Activated CD4-positive, alpha-beta T cell treated with anti-CD3 and anti-CD28 coated beads for 36 hours (primary cell): ENCODE measurements around the gene ECEL1. TPM values are rescaled to one million over a fixed set of nuclear protein-coding genes. Genes with fewer than 3 reads are reported as not detected.
"Not testable (repeated sequence)": the region's sequence is repeated elsewhere in the genome, so short reads cannot be mapped to it uniquely, and the experiment has no call there.

ENCODE experiments used
- ATAC-seq: fragments of 200-7000 bp; cut with Tn5 transposase; one replicate; pipeline ENCODE4 v1.10.0; 2021; ENCODE audit warnings: mild to moderate bottlenecking, moderate library complexity
- CTCF ChIA-PET: fragments of 350-600 bp; sonication (Branson Sonifier 250); formaldehyde crosslinking; loops from one replicate; lab custom pipeline; 2021; ENCODE audit warnings: antibody characterized with exemption; lab: Charles Lee
- POLR2A ChIA-PET: fragments of 350-600 bp; sonication (Branson Sonifier 250); formaldehyde crosslinking; loops from one replicate; lab custom pipeline; 2021; ENCODE audit warnings: antibody characterized with exemption, inconsistent platforms; lab: Charles Lee
- DNase-seq: peaks from one replicate; pipeline ENCODE4 v3.0.0-alpha.2; 2020
- H3K27ac Mint-ChIP-seq: one replicate; pipeline ENCODE4 v1.8.0; 2021; ENCODE audit warnings: mixed read lengths
- H3K27me3 Mint-ChIP-seq: one replicate; pipeline ENCODE4 v1.8.0; 2021; ENCODE audit warnings: mixed read lengths
- H3K36me3 Mint-ChIP-seq: one replicate; pipeline ENCODE4 v1.8.0; 2021; ENCODE audit warnings: low read depth, mixed read lengths
- H3K4me1 Mint-ChIP-seq: one replicate; pipeline ENCODE4 v1.8.0; 2021; ENCODE audit warnings: mixed read lengths
- H3K4me3 Mint-ChIP-seq: one replicate; pipeline ENCODE4 v1.8.0; 2021; ENCODE audit warnings: mild to moderate bottlenecking, moderate library complexity, mixed read lengths
- H3K9me3 Mint-ChIP-seq: one replicate; pipeline ENCODE4 v1.8.0; 2021; ENCODE audit warnings: low read depth, mixed read lengths
- intact Hi-C, 2 experiments: fragments of 100-400 bp; cut with DNase I in 1 of 2; cut with micrococcal nuclease in 1 of 2; formaldehyde crosslinking; loops; one replicate each; pipeline versions ENCODE4 v1.14.2 to v1.15.1; 2022 to 2024; cut with DNase I, micrococcal nuclease
- total RNA-seq, 2 experiments: library from RNA; stranded (reverse); gene quantifications; one replicate each; pipeline ENCODE4 v1.2.3, GENCODE V29; 2021

The ECEL1 gene
- total RNA-seq, 2 experiments from 2014 or later: 0.19 to 0.23 TPM

DNA sequence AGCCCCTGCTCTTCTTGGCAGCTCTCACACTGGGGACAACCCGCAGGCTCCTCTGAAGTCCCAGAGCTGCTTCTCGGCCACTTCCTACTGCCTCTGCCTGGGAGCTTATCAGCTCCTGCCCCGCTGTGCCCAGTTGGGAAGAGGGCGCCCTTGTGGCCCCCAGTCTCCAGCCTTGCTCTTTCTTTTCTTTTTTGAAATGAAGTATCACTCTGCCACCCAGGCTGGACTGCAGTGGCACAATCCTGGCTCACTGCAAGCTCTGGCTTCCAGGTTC is 52.3 kb downstream of the ECEL1 start:
- peaks cover 2% of the 10 kb centered on the region for H3K27me3 Mint-ChIP-seq
- H3K9me3 Mint-ChIP-seq: no peaks in the 10 kb centered on the region
- peaks cover 2% of the 10 kb centered on the region for H3K4me1 Mint-ChIP-seq
- ChIA-PET CTCF (interaction anchor here (0.5 to 1.6 kb wide), 10 partner anchors 49 to 581 kb away, joined by 3 to 4 read pairs (median 3); no protein-coding TSS in a partner anchor), POLR2A (interaction anchor here (0.7 kb wide), 1 partner anchor 73 kb away, joined by 4 read pairs; no protein-coding TSS in a partner anchor)
- no peak overlapping the region for H3K4me3 Mint-ChIP-seq
- DNase-seq (no peak), ATAC-seq (no peak)
- no peaks in the 10 kb centered on the region for H3K36me3 Mint-ChIP-seq
- no peak overlapping the region for H3K27ac Mint-ChIP-seq
- intact Hi-C loops: loop anchor here in 1 of 2 experiments (5.0 kb wide), 1 partner anchor 98 kb away; no protein-coding TSS in a partner anchor

DNA sequence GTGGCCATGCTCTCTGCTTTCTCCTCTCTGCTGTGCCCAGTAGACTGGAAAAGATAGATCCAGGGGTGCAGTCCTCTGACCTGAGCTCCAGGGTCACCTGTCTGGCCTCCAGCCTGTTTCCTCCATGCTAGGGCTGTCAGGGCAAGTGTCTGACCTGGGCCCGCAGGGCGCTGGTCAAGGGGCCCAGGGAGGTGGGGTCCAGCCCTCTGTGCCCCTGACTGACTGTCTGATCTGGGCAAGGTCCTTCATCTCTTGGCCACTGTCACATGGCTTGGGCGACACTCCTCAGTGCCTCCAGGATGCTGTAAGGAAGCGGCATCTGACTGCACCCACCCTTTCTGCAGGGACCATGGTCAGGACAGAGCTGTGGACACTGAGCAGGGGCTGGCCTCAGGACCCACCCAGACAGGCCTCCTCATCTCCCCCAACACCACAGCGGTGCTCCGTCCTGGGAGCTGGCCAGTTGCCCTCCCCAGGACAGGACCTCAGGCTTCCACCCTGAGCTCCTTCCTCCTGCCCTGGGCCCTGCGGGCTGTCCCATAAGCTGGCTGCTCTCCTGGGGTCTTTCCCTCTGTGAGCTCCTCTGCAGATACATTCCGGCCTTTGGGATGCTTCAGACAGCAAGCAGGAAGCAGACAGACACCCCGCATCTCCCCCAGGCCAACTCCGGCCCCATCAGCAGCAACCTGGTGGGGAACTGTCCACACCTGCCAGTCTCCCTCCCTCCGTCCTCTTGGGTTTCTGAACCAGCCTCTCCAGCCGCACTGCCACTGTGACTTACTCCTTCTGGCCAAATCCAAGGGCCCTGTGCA is 52.9 kb downstream of the ECEL1 start:
- intact Hi-C loops: loop anchor here (5.0 kb wide), 2 partner anchors 97 to 287 kb away; no protein-coding TSS in a partner anchor
- DNase-seq: no peak
- POLR2A ChIA-PET: interaction anchor here (0.7 kb wide), 1 partner anchor 72 kb away, joined by 4 read pairs; no protein-coding TSS in a partner anchor
- Mint-ChIP-seq H3K9me3 (no peaks in the 10 kb centered on the region), H3K27ac (no peak overlapping the region), H3K4me3 (no peak overlapping the region), H3K36me3 (no peaks in the 10 kb centered on the region), H3K27me3 (peaks cover under 1% of the 10 kb centered on the region), H3K4me1 (no peaks in the 10 kb centered on the region)
- CTCF ChIA-PET: interaction anchor here (0.6 to 1.6 kb wide), 9 partner anchors 66 to 849 kb away, joined by 3 to 4 read pairs (median 3); no protein-coding TSS in a partner anchor
- ATAC-seq: no peak

DNA sequence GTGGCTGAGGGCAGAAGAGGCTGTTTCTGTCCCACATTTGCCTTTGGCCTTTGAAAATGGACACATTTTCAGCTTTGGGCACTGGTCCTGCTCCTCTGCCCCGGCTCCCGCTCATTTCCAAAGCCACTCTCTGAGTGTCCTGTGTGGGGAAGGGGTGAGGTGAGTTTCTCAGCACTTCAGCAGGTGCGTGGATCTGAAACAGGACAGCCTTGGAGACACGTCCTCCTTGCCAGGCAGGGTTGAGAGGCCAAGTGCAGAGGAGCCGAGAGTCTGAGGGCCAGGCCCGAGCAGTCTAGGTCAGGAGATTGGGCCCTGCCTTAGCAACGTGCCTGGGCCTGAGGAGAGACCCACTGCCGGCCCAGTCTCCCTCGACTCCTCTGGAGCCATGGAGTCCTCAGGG is 53.5 kb downstream of the ECEL1 start:
- no peaks in the 10 kb centered on the region for H3K36me3 Mint-ChIP-seq
- intact Hi-C loops: loop anchor here in 1 of 2 experiments (5.0 kb wide), 1 partner anchor 287 kb away; no protein-coding TSS in a partner anchor
- H3K4me1 Mint-ChIP-seq: no peaks in the 10 kb centered on the region
- H3K27ac Mint-ChIP-seq: no peak overlapping the region
- no peak overlapping the region for H3K4me3 Mint-ChIP-seq
- no peaks in the 10 kb centered on the region for H3K27me3 Mint-ChIP-seq
- ChIA-PET POLR2A (no interaction called here), CTCF (interaction anchor here (0.9 to 1.6 kb wide), 2 partner anchors 512 to 532 kb away, joined by 3 to 4 read pairs; no protein-coding TSS in a partner anchor)
- DNase-seq (no peak), ATAC-seq (no peak)
- H3K9me3 Mint-ChIP-seq: no peaks in the 10 kb centered on the region

DNA sequence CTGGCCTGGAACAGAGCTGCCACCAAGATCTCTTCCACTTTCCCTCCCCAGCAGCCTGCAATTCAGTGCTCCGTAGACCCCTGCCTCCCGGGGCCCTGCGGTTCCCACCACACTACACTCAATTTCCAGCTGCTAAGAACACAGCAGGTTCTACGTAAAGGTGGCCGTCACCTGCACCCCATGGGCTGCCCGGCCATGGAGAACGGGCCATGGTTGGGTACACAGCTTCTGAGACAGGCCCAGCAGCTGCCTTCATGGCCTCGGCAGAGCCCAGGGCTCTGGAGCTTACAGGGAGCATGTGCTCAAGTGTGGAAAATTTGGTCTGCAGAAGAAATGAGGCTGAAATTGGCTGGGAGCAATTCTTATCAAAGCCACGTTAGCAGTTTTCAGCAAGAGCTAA is 54.0 kb downstream of the ECEL1 start:
- H3K36me3 Mint-ChIP-seq, H3K4me3 Mint-ChIP-seq, CTCF ChIA-PET, H3K27me3 Mint-ChIP-seq, H3K27ac Mint-ChIP-seq, POLR2A ChIA-PET, H3K4me1 Mint-ChIP-seq, H3K9me3 Mint-ChIP-seq, DNase-seq, ATAC-seq: not testable (repeated sequence)
- intact Hi-C loops: loop anchor here in 1 of 2 experiments (5.0 kb wide), 1 partner anchor 286 kb away; no protein-coding TSS in a partner anchor

DNA sequence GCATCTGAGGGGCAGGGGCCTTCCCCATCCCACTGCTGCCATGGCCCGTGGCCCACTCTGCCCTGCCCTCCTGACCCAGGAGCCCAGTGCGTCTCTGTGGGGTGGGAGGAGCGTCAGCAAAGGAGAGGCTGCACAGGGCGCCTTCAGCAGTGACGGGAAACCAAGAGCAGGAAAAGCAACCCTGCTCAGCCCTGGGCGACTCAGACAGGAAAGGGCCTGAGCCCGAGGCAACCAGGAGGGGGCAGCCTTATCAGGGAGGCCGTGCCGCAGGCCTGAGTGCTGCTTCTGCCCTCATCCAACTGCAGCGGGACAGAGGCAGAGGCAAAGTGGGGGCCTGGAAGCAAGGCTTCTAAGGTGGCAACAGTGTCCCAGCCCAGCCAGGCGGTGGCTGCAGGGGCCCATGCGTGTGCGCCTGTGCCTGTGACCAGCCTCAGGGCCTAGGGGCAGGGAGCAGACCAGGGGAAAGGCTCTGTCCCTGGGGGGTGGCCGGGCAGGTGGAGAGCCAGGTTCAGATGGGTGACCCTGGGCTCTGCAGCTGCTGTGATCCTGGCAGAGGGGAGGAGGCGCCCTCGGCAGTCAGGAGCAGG is 54.9 kb downstream of the ECEL1 start:
- ChIA-PET POLR2A (no interaction called here), CTCF (no interaction called here)
- intact Hi-C loops: loop anchor here in 1 of 2 experiments (5.0 kb wide), 1 partner anchor 285 kb away; no protein-coding TSS in a partner anchor
- ATAC-seq: peak; percentile 77
- peak; percentile 26 for DNase-seq
- Mint-ChIP-seq H3K27ac (no peak overlapping the region), H3K4me3 (no peak overlapping the region), H3K36me3 (no peaks in the 10 kb centered on the region), H3K27me3 (no peaks in the 10 kb centered on the region), H3K4me1 (no peaks in the 10 kb centered on the region), H3K9me3 (no peaks in the 10 kb centered on the region)

DNA sequence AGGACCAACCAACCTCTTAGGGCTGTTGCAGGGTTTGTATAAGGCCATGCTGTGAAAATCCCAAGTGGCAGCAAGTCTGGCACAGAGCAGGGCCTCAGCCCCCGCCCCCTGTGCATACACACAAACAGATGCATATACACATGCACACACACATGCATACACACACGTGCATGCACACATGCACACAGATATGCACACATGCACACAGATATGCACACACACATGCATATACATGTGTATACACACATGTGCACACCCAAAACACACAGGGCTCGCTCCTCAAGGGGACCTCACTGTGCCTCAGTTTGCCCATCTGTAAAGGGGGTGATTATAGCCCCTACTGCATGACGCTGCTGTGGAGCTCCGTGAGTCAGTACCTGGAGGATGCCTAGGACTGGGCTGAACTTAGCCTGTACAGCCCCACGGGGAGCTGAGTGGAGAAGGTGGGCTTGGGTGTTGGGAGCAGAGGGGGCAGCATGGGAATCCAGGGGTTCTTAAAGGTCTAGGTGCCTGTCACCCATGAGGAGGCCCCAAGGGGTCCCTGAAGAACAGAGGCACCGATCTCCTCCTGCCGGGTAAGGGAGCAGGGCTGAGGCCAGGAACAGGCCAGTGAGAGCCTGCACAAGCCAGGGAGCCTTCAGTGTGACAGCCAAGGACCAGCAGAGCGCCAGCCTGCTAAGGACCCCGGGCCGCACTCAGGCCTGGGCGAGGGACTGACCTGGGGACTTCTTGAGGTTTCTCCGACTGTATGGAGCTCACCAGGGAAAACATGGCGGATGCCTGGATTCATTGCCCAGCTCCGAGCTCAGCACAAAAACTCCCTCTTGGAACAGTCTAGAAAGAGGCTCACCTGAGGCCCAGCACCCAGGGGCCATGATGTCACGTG is 55.7 kb downstream of the ECEL1 start:
- Mint-ChIP-seq H3K4me3 (no peak overlapping the region), H3K27me3 (no peaks in the 10 kb centered on the region), H3K36me3 (no peaks in the 10 kb centered on the region), H3K27ac (no peak overlapping the region), H3K9me3 (no peaks in the 10 kb centered on the region), H3K4me1 (no peaks in the 10 kb centered on the region)
- ATAC-seq (no peak), DNase-seq (no peak)
- CTCF ChIA-PET: interaction anchor here (0.5 to 2.1 kb wide), 2 partner anchors 10 to 850 kb away, joined by 5 read pairs; no protein-coding TSS in a partner anchor
- intact Hi-C loops: loop anchor here in 1 of 2 experiments (5.0 kb wide), 1 partner anchor 285 kb away; no protein-coding TSS in a partner anchor
- POLR2A ChIA-PET: no interaction called here

Other genes starting within 250 kb of the ECEL1 start
- not detected for gene ALPP, start 109.1 kb downstream of the ECEL1 start, total RNA-seq
- not detected for gene ALPG, start 81.0 kb downstream of the ECEL1 start, total RNA-seq
- gene ALPI, start 31.7 kb downstream of the ECEL1 start, total RNA-seq: not detected
- gene PRSS56, start 32.6 kb upstream of the ECEL1 start, total RNA-seq: not detected
- gene CHRND, start 38.3 kb upstream of the ECEL1 start, total RNA-seq: not detected
- gene CHRNG, start 51.9 kb upstream of the ECEL1 start, total RNA-seq: not detected
- 1 to 10 TPM; 7.6 to 7.9 TPM for gene TIGD1, start 62.7 kb upstream of the ECEL1 start, total RNA-seq
- gene EIF4E2, start 62.9 kb upstream of the ECEL1 start, total RNA-seq: 10 to 100 TPM; 57.0 to 68.0 TPM
- under 1 TPM in 1 of 2 experiments, not detected in 1; 0.23 TPM for gene EFHD1, start 145.8 kb upstream of the ECEL1 start, total RNA-seq
- 10 to 100 TPM; 51.1 to 51.9 TPM for gene GIGYF2, start 209.5 kb upstream of the ECEL1 start, total RNA-seq